ENCODE results near the gene ATP8B1. TPM values are rescaled to one million over a fixed set of nuclear protein-coding genes. Genes with fewer than 3 reads are reported as not detected.

Gene ATP8B1
- total and polyA plus RNA-seq, 2 of the 4 experiments (the other 2 are of a cell fraction): 64.3 to 136 TPM

DNA sequence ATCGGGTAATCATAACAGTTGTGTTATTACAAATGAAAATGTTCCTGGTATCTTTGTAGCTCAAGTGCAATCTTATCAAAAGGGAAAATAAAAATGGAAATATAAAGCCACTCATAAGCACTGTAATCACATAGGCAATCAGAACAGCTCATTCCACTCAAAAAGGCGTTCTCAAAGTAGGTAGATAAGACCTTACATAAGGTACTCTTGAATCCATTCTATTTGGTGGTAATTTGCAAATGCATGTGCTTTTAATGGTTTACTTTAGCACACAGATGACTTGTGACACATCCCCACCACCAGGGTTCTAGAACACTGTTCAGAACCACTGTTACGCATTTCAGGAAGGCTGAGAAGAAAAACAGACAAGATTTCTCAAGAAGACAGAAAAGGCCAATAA lies 94.8 kb downstream of the ATP8B1 start:
- intact Hi-C loops (cut with micrococcal nuclease) (no loop called here), dilution Hi-C loops (cut with HindIII; ENCODE audit: low sequenced_read_pairs, unreplicated experiment) (no loop called here), in situ Hi-C loops (cut with MboI; ENCODE audit: low sequenced_read_pairs) (no loop called here)
- Histone ChIP-seq H2AFZ (replicated peaks; ENCODE audit: low read length, poor library complexity) (no peak overlapping the region), H4K8ac (ENCODE audit: low read depth in 2 of 2, low read length in 2 of 2) (no peak overlapping the region), H4K5ac (ENCODE audit: low read depth, low read length) (no peak overlapping the region), H4K91ac (ENCODE audit: insufficient read depth, low read depth, low read length) (no peak overlapping the region), H3K9me3 (ENCODE audit: control insufficient read depth, insufficient read depth, low read length) (no peaks in the 10 kb centered on the region), H3K14ac (replicated peaks; ENCODE audit: low read depth, low read length) (no peak overlapping the region), H3K4me2 (ENCODE audit: low read depth, low read length) (no peak overlapping the region), H3K18ac (ENCODE audit: low read depth, low read length) (no peak overlapping the region), H3K4me3 (ENCODE audit: insufficient read depth, low read depth, low read length) (no peak overlapping the region), H4K20me1 (ENCODE audit: insufficient read depth, low read length) (peaks cover 53% of the 10 kb centered on the region), H2BK20ac (ENCODE audit: low read depth, low read length) (no peak overlapping the region), H2BK5ac (ENCODE audit: low read depth, low read length, poor library complexity, severe bottlenecking) (no peak overlapping the region), H2BK120ac (ENCODE audit: low read depth, low read length) (no peak overlapping the region), H2BK15ac (ENCODE audit: low read depth, low read length) (no peak overlapping the region), H3K79me1 (ENCODE audit: low read depth in 1 of 2, low read length in 2 of 2) (peaks cover 56 to 84% of the 10 kb centered on the region in 2 experiments), H3K23ac (ENCODE audit: low read depth, low read length) (no peak overlapping the region), H2AK9ac (replicated peaks; ENCODE audit: low read depth, low read length, poor library complexity) (no peak overlapping the region), H3K27me3 (ENCODE audit: control insufficient read depth, insufficient read depth, low read length) (no peaks in the 10 kb centered on the region), H3K4ac (ENCODE audit: low read depth, low read length) (no peak overlapping the region), H3K27ac (ENCODE audit: insufficient read depth, low read length) (no peak overlapping the region), H3K9ac (ENCODE audit: low read depth, low read length) (no peak overlapping the region), H2AK5ac (ENCODE audit: low read depth, low read length) (no peak overlapping the region), H3K36me3 (ENCODE audit: control insufficient read depth, insufficient read depth, low read length) (peaks cover 5% of the 10 kb centered on the region; the same call in 1 of the 2 replicates), H3K56ac (ENCODE audit: extremely low read depth, insufficient read depth, low read length) (no peak overlapping the region), H3K9me1 (ENCODE audit: insufficient read depth, low read length) (peaks cover 9% of the 10 kb centered on the region), H3K4me1 (ENCODE audit: control insufficient read depth, insufficient read depth, low read length) (peaks cover 7% of the 10 kb centered on the region)
- CTCF ChIA-PET: interaction anchor here (0.8 kb wide), 1 partner anchor 80 kb away, joined by 3 read pairs; no protein-coding TSS in a partner anchor
- no TSS peak for BruUV-seq (replicated peaks)
- WGBS, 2 experiments (ENCODE audit: extremely low coverage in 2 of 2, insufficient read length in 1 of 2): no CpG with 5 or more reads among the region's 3 CpGs
- DNase-seq (no peak), ATAC-seq (ENCODE audit: low read depth) (no peak)
- POLR2A ChIA-PET (ENCODE audit: unreplicated experiment): no interaction called here
- TF ChIP-seq CHD1 (IDR thresholded peaks at IDR 0.05; ENCODE audit: low read depth, low read length) (no peak), SMC3 (IDR thresholded peaks at IDR 0.05; ENCODE audit: low read depth, low read length) (no peak), NFE2L2 (IDR thresholded peaks at IDR 0.05; ENCODE audit: low read depth, low read length) (no peak), RCOR1 (IDR thresholded peaks at IDR 0.05; ENCODE audit: insufficient replicate concordance, low read length) (no peak), MXI1 (IDR thresholded peaks at IDR 0.05; ENCODE audit: borderline replicate concordance, low read depth, low read length) (no peak), BHLHE40 (IDR thresholded peaks at IDR 0.05; ENCODE audit: low read depth, low read length) (no peak), RFX5 (IDR thresholded peaks at IDR 0.05; ENCODE audit: low read depth, low read length) (no peak), FOS (IDR thresholded peaks at IDR 0.05; ENCODE audit: low read depth, low read length) (no peak), RAD21 (IDR thresholded peaks at IDR 0.05; ENCODE audit: low read length) (no peak), POLR2A (IDR thresholded peaks at IDR 0.05; ENCODE audit: low read depth, low read length) (no peak), MAFK (IDR thresholded peaks at IDR 0.05; ENCODE audit: low read depth, low read length) (no peak), CEBPB (IDR thresholded peaks at IDR 0.05; ENCODE audit: low read depth, low read length) (no peak), MAZ (IDR thresholded peaks at IDR 0.05; ENCODE audit: borderline replicate concordance, low read depth, low read length) (no peak)
- TF ChIP-seq, protein P1, sequence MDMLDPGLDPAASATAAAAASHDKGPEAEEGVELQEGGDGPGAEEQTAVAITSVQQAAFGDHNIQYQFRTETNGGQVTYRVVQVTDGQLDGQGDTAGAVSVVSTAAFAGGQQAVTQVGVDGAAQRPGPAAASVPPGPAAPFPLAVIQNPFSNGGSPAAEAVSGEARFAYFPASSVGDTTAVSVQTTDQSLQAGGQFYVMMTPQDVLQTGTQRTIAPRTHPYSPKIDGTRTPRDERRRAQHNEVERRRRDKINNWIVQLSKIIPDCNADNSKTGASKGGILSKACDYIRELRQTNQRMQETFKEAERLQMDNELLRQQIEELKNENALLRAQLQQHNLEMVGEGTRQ (IDR thresholded peaks at IDR 0.05; ENCODE audit: low read depth, low read length): no peak
- TF ChIP-seq, protein P2, sequence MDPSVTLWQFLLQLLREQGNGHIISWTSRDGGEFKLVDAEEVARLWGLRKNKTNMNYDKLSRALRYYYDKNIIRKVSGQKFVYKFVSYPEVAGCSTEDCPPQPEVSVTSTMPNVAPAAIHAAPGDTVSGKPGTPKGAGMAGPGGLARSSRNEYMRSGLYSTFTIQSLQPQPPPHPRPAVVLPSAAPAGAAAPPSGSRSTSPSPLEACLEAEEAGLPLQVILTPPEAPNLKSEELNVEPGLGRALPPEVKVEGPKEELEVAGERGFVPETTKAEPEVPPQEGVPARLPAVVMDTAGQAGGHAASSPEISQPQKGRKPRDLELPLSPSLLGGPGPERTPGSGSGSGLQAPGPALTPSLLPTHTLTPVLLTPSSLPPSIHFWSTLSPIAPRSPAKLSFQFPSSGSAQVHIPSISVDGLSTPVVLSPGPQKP (IDR thresholded peaks at IDR 0.05; ENCODE audit: borderline replicate concordance, low read depth, low read length): no peak
- TF ChIP-seq, protein P3, sequence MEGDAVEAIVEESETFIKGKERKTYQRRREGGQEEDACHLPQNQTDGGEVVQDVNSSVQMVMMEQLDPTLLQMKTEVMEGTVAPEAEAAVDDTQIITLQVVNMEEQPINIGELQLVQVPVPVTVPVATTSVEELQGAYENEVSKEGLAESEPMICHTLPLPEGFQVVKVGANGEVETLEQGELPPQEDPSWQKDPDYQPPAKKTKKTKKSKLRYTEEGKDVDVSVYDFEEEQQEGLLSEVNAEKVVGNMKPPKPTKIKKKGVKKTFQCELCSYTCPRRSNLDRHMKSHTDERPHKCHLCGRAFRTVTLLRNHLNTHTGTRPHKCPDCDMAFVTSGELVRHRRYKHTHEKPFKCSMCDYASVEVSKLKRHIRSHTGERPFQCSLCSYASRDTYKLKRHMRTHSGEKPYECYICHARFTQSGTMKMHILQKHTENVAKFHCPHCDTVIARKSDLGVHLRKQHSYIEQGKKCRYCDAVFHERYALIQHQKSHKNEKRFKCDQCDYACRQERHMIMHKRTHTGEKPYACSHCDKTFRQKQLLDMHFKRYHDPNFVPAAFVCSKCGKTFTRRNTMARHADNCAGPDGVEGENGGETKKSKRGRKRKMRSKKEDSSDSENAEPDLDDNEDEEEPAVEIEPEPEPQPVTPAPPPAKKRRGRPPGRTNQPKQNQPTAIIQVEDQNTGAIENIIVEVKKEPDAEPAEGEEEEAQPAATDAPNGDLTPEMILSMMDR (conservative IDR thresholded peaks at IDR 0.05; ENCODE audit: low read depth, low read length): no peak
